Caco-2 (cell line): ENCODE results near the gene IL34. TPM values are rescaled to one million over a fixed set of nuclear protein-coding genes. Genes with fewer than 3 reads are reported as not detected.

Experiments
- BruUV-seq: library from RNA; stranded (reverse); fragments of 400-500 nt; replicated peaks from 2 replicates; lab custom pipeline; 2021; lab: Mats Ljungman, UMichigan
- CTCF ChIA-PET: fragments of 300-600 bp; sonication (Branson Sonifier 250); formaldehyde crosslinking; loops from one replicate; lab custom pipeline; 2022; ENCODE audit warnings: antibody characterized with exemption; lab: Charles Lee
- POLR2A ChIA-PET: fragments of 300-600 bp; sonication (Branson Sonifier 250); formaldehyde crosslinking; loops from one replicate; lab custom pipeline; 2022; ENCODE audit warnings: antibody characterized with exemption; lab: Charles Lee
- DNase-seq, 2 experiments: peaks; one replicate each; pipeline versions ENCODE4 v3.0.0 to v3.0.0-alpha.2; 2020 to 2022
- H3K27me3 ChIP-seq: replicated peaks from 2 replicates; pipeline ENCODE4 v1.6.0; 2011; ENCODE audit warnings: low read length; ENCODE audit not compliant: control insufficient read depth, insufficient read depth
- H3K36me3 ChIP-seq: 2 replicates; pipeline ENCODE4 v1.5.1; 2011; ENCODE audit warnings: low read length; ENCODE audit not compliant: control insufficient read depth, insufficient read depth
- H3K4me1 ChIP-seq: fragments of 250-450 bp; sonication (Bioruptor Pico); 2 replicates; pipeline ENCODE4 v1.5.1; 2020; ENCODE audit warnings: mild to moderate bottlenecking
- H3K4me3 ChIP-seq: 2 replicates; pipeline ENCODE4 v1.5.1; 2011; ENCODE audit warnings: low read depth, mild to moderate bottlenecking, control low read depth, low read length
- H3K9me3 ChIP-seq: fragments of 250-450 bp; sonication (Bioruptor Pico); 2 replicates; pipeline ENCODE4 v1.5.1; 2020; ENCODE audit warnings: mild to moderate bottlenecking, moderate library complexity
- H3K27ac Mint-ChIP-seq: one replicate; pipeline ENCODE4 v1.8.0; 2022; ENCODE audit warnings: mixed read lengths; ENCODE audit not compliant: unreplicated experiment
- H3K27me3 Mint-ChIP-seq: one replicate; pipeline ENCODE4 v1.8.0; 2022; ENCODE audit warnings: mixed read lengths; ENCODE audit not compliant: insufficient read depth, unreplicated experiment
- H3K36me3 Mint-ChIP-seq: one replicate; pipeline ENCODE4 v1.8.0; 2022; ENCODE audit warnings: mild to moderate bottlenecking, mixed read lengths; ENCODE audit not compliant: insufficient read depth, unreplicated experiment
- H3K4me1 Mint-ChIP-seq: one replicate; pipeline ENCODE4 v1.8.0; 2022; ENCODE audit warnings: low read depth, mixed read lengths; ENCODE audit not compliant: unreplicated experiment
- H3K4me3 Mint-ChIP-seq: one replicate; pipeline ENCODE4 v1.8.0; 2022; ENCODE audit warnings: mild to moderate bottlenecking, moderate library complexity, mixed read lengths; ENCODE audit not compliant: unreplicated experiment
- H3K9me3 Mint-ChIP-seq: one replicate; pipeline ENCODE4 v1.8.0; 2022; ENCODE audit warnings: mixed read lengths; ENCODE audit not compliant: unreplicated experiment
- intact Hi-C: fragments of 100-400 bp; cut with micrococcal nuclease; formaldehyde crosslinking; loops from one replicate; pipeline ENCODE4 v1.10.0; 2022; ENCODE audit not compliant: unreplicated experiment
- total RNA-seq: library from RNA; stranded (reverse); gene quantifications from 2 replicates; pipeline ENCODE4 v1.2.3, GENCODE V29; 2022
- TF ChIP-seq, protein P1 (sequence below), 2 experiments: fragments of 200-600 bp in 1 of 2; IDR thresholded peaks; 1 replicate in 1 of 2; 2 replicates in 1 of 2; pipeline versions ENCODE4 v1.5.1 to v1.8.0; 2011 to 2022; ENCODE audit warnings: antibody characterized with exemption in 1 of 2, control low read depth in 1 of 2, inconsistent platforms in 1 of 2, low read depth in 1 of 2, low read length in 1 of 2, mild to moderate bottlenecking in 1 of 2, moderate library complexity in 1 of 2; ENCODE audit not compliant: insufficient read depth in 1 of 2, severe bottlenecking in 1 of 2, unreplicated experiment in 1 of 2

Gene IL34
- total RNA-seq, 1 experiment from 2014 or later = 0.50 TPM

DNA sequence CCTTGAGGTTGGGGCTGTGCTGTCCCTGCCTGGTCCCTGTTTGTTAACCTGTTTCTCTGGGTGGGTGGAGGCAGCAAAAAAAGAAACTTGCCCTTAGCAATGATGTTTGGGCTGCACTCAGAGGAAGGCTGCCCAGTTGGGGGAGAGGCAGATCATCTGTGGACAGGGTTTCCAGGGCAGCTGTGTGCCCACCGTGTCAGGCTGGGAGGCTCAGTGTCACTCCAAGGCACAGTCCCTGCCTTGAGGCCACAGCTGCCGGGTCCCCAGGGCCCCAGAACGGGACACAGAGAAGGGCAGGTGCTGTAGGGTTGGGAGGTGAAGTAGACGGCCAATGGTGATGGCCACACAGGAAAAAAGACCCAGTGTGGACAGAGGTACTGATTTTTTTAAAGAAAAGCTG lies 3.9 kb downstream of the IL34 start:
- no peak for DNase-seq
- Mint-ChIP-seq H3K27me3 (no peaks in the 10 kb centered on the region), H3K4me3 (no peak overlapping the region), H3K36me3 (no peaks in the 10 kb centered on the region), H3K9me3 (no peaks in the 10 kb centered on the region), H3K4me1 (peaks cover 12% of the 10 kb centered on the region), H3K27ac (no peak overlapping the region)
- Histone ChIP-seq H3K36me3 (no peaks in the 10 kb centered on the region), H3K9me3 (no peaks in the 10 kb centered on the region), H3K4me1 (no peaks in the 10 kb centered on the region), H3K27me3 (no peaks in the 10 kb centered on the region), H3K4me3 (no peak overlapping the region)
- intact Hi-C loops = loop anchor here (5.0 kb wide), 1 partner anchor 268 kb away; no protein-coding TSS in a partner anchor
- CTCF ChIA-PET = interaction anchor here (0.7 kb wide), 1 partner anchor 125 kb away, joined by 3 read pairs; no protein-coding TSS in a partner anchor
- TF ChIP-seq, protein P1, sequence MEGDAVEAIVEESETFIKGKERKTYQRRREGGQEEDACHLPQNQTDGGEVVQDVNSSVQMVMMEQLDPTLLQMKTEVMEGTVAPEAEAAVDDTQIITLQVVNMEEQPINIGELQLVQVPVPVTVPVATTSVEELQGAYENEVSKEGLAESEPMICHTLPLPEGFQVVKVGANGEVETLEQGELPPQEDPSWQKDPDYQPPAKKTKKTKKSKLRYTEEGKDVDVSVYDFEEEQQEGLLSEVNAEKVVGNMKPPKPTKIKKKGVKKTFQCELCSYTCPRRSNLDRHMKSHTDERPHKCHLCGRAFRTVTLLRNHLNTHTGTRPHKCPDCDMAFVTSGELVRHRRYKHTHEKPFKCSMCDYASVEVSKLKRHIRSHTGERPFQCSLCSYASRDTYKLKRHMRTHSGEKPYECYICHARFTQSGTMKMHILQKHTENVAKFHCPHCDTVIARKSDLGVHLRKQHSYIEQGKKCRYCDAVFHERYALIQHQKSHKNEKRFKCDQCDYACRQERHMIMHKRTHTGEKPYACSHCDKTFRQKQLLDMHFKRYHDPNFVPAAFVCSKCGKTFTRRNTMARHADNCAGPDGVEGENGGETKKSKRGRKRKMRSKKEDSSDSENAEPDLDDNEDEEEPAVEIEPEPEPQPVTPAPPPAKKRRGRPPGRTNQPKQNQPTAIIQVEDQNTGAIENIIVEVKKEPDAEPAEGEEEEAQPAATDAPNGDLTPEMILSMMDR (IDR thresholded peaks at IDR 0.05; ENCODE audit: insufficient read depth in 1 of 2, low read depth in 1 of 2, low read length in 1 of 2, severe bottlenecking in 1 of 2, unreplicated experiment in 1 of 2) = no peak
- POLR2A ChIA-PET = no interaction called here
- BruUV-seq = no TSS peak

DNA sequence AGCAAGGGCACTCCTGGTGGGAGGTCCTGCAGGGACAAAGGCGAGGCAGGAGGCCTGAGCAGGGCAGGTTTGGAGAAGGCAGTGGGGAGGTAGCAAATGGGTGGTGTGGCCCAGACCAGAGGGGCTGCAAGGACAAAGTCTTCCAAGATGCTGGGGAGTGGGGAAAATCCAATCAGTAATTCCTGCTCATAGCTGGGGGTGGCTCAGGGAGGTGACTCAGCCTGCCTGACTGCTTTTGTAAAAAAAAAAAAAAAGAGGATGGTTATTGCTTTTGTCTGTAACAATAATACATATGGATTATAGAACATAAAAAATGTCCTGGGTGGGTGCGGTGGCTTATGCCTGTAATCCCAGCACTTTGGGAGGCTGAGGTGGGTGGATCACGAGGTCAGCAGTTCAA lies 5.2 kb downstream of the IL34 start:
- no peaks in the 10 kb centered on the region for H3K36me3 Mint-ChIP-seq
- Histone ChIP-seq H3K36me3 (no peaks in the 10 kb centered on the region), H3K27me3 (no peaks in the 10 kb centered on the region), H3K9me3 (no peaks in the 10 kb centered on the region), H3K4me1 (no peaks in the 10 kb centered on the region), H3K4me3 (no peak overlapping the region)
- CTCF ChIA-PET = no interaction called here
- H3K4me1 Mint-ChIP-seq = peaks cover 12% of the 10 kb centered on the region
- H3K27ac Mint-ChIP-seq = no peak overlapping the region
- no peaks in the 10 kb centered on the region for H3K27me3 Mint-ChIP-seq
- intact Hi-C loops = loop anchor here (5.0 kb wide), 1 partner anchor 269 kb away; no protein-coding TSS in a partner anchor
- DNase-seq = no peak
- H3K4me3 Mint-ChIP-seq = no peak overlapping the region
- BruUV-seq = no TSS peak
- POLR2A ChIA-PET = no interaction called here
- TF ChIP-seq, protein P1 (IDR thresholded peaks at IDR 0.05; ENCODE audit: insufficient read depth in 1 of 2, low read depth in 1 of 2, low read length in 1 of 2, severe bottlenecking in 1 of 2, unreplicated experiment in 1 of 2) = no peak
- H3K9me3 Mint-ChIP-seq = no peaks in the 10 kb centered on the region

DNA sequence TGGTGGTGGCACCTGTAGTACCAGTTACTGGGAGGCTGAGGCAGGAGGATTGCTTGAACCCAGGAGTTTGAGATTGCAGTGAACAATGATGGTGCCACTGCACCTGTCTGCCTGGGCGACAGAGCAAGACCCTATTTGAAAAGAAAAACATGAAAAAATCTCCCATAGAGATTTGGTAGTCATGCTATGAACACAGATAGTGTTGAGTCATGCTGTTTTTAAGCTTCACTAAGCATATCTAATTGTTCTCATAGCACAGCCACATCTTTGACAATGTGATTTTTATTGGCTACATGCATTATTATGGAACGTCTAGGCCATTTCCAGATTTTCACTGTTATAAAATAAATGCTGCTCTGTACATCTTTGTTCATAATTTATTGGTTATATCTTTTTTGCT lies 6.0 kb downstream of the IL34 start:
- Mint-ChIP-seq H3K36me3 (no peaks in the 10 kb centered on the region), H3K27ac (no peak overlapping the region), H3K9me3 (no peaks in the 10 kb centered on the region), H3K4me1 (peaks cover 12% of the 10 kb centered on the region), H3K4me3 (no peak overlapping the region), H3K27me3 (no peaks in the 10 kb centered on the region)
- ChIA-PET POLR2A (no interaction called here), CTCF (interaction anchor here (1.9 kb wide), 1 partner anchor 38 kb away, joined by 6 read pairs; no protein-coding TSS in a partner anchor)
- no peaks in the 10 kb centered on the region for H3K36me3 ChIP-seq
- intact Hi-C loops = loop anchor here (2.0 to 5.0 kb wide), 2 partner anchors 144 to 270 kb away; no protein-coding TSS in a partner anchor
- H3K27me3 ChIP-seq = no peaks in the 10 kb centered on the region
- no peaks in the 10 kb centered on the region for H3K9me3 ChIP-seq
- H3K4me3 ChIP-seq = no peak overlapping the region
- no peaks in the 10 kb centered on the region for H3K4me1 ChIP-seq
- TF ChIP-seq, protein P1 (IDR thresholded peaks at IDR 0.05; ENCODE audit: insufficient read depth in 1 of 2, low read depth in 1 of 2, low read length in 1 of 2, severe bottlenecking in 1 of 2, unreplicated experiment in 1 of 2) = no peak
- no peak for DNase-seq
- no TSS peak for BruUV-seq
